K562 (cell line): ENCODE measurements around the gene EPHA2. TPM values are rescaled to one million over a fixed set of nuclear protein-coding genes. Genes with fewer than 3 reads are reported as not detected.

Experiments used
- ATAC-seq: fragments of 200-7000 bp; cut with Tn5 transposase; 3 replicates; pipeline ENCODE4 v1.9.1; 2020; ENCODE audit warnings: moderate library complexity
- BruUV-seq: library from RNA; stranded (reverse); fragments of 400-500 nt; replicated peaks from 2 replicates; lab custom pipeline; 2021; lab: Mats Ljungman, UMichigan
- CTCF ChIA-PET: fragments of 300-600 bp; formaldehyde crosslinking; extraction: SDS; loops from one replicate; lab custom pipeline; 2021; ENCODE audit warnings: low intra/inter-chr PET ratio; lab: Yijun Ruan, JAX
- POLR2A ChIA-PET: fragments of 300-600, 350-650 bp; sonication (Branson Sonifier 250); formaldehyde crosslinking; extraction: SDS; loops from one replicate; lab custom pipeline; 2021; ENCODE audit warnings: antibody characterized with exemption, inconsistent platforms; lab: Yijun Ruan, JAX
- DNase-seq, 4 experiments: peaks; one replicate each; pipeline versions ENCODE4 v3.0.0 to v3.0.0-alpha.2; 2011 to 2018; ENCODE audit warnings: low spot score in 3 of 4, mixed read lengths in 3 of 4; ENCODE audit errors: extremely low read depth in 1 of 4
- FAIRE-seq: peaks from 2 replicates; lab custom pipeline; 2011; peaks lifted over from hg19 to GRCh38; lab: Jason Lieb, UNC
- H2AFZ ChIP-seq: 2 replicates; pipeline ENCODE4 v1.6.0; 2011; ENCODE audit warnings: low read depth, low read length, control low read depth, inconsistent platforms
- H3K27ac ChIP-seq: fragments of 200-600 bp; 3 replicates; pipeline ENCODE4 v1.8.0; 2011; ENCODE audit warnings: low read depth, mild to moderate bottlenecking, control low read depth, inconsistent platforms, low read length, moderate library complexity, mixed read lengths; ENCODE audit errors: extremely low read depth
- H3K27me3 ChIP-seq, 2 experiments: fragments of 300-600 bp in 1 of 2; 2 replicates in 1 of 2; 3 replicates in 1 of 2; pipeline versions ENCODE4 v1.6.0 to v1.8.0; 2011; ENCODE audit warnings: inconsistent platforms in 2 of 2, low read length in 2 of 2, mild to moderate bottlenecking in 1 of 2, mixed read lengths in 1 of 2, moderate library complexity in 1 of 2; ENCODE audit not compliant: control insufficient read depth in 2 of 2, insufficient read depth in 2 of 2
- H3K36me3 ChIP-seq: fragments of 300-600 bp; 3 replicates; pipeline ENCODE4 v1.8.0; 2011; ENCODE audit warnings: mild to moderate bottlenecking, low read length, inconsistent platforms; ENCODE audit not compliant: control insufficient read depth, insufficient read depth
- H3K4me1 ChIP-seq, 2 experiments: fragments of 200-600 bp in 1 of 2; replicated peaks in 1 of 2; 2 replicates in 1 of 2; 3 replicates in 1 of 2; pipeline versions ENCODE4 v1.5.1 to v1.8.0; 2011; ENCODE audit warnings: inconsistent platforms in 2 of 2, low read length in 2 of 2, mild to moderate bottlenecking in 1 of 2, mixed read lengths in 1 of 2, moderate library complexity in 1 of 2; ENCODE audit not compliant: control insufficient read depth in 2 of 2, insufficient read depth in 2 of 2
- H3K4me2 ChIP-seq: 2 replicates; pipeline ENCODE4 v1.6.1; 2011; ENCODE audit warnings: low read length, control low read depth, inconsistent platforms, mixed read lengths; ENCODE audit not compliant: insufficient read depth
- H3K4me3 ChIP-seq: fragments of 200-600 bp; sonication (generic), shearing (Covaris generic); 2 replicates; pipeline ENCODE4 v1.5.1; 2016; ENCODE audit warnings: control low read depth, inconsistent platforms
- H3K79me2 ChIP-seq: fragments of 200-600 bp; 3 replicates; pipeline ENCODE4 v1.8.0; 2011; ENCODE audit warnings: low read length, inconsistent platforms; ENCODE audit not compliant: control insufficient read depth, insufficient read depth
- H3K9ac ChIP-seq, 2 experiments: 2 replicates each; pipeline versions ENCODE4 v1.6.0 to v1.6.1; 2011; ENCODE audit warnings: low read depth in 2 of 2, low read length in 2 of 2, control low read depth in 1 of 2, inconsistent platforms in 1 of 2, mild to moderate bottlenecking in 1 of 2, mixed read lengths in 1 of 2; ENCODE audit not compliant: insufficient read depth in 1 of 2
- H3K9me1 ChIP-seq: one replicate; pipeline ENCODE4 v1.6.0; 2011; ENCODE audit warnings: inconsistent platforms, mild to moderate bottlenecking, low read length, moderate library complexity; ENCODE audit not compliant: control insufficient read depth, insufficient read depth
- H3K9me3 ChIP-seq: replicated peaks from 2 replicates; pipeline ENCODE4 v1.5.1; 2011; ENCODE audit warnings: low read depth, low read length, inconsistent platforms; ENCODE audit not compliant: control insufficient read depth, insufficient read depth
- H4K20me1 ChIP-seq: replicated peaks from 2 replicates; pipeline ENCODE4 v1.6.1; 2011; ENCODE audit warnings: low read length, inconsistent platforms, mixed read lengths; ENCODE audit not compliant: control insufficient read depth, insufficient read depth
- ARID2 ChIP-seq: fragments of 450-650 bp; IDR thresholded peaks from 2 replicates; pipeline ENCODE4 v1.6.1; 2017; ENCODE audit warnings: antibody characterized with exemption, mild to moderate bottlenecking
- CHCHD3 ChIP-seq: fragments of 250-450 bp; sonication (Bioruptor Pico); IDR thresholded peaks from 2 replicates; pipeline ENCODE4 v2.1.2; 2022; ENCODE audit warnings: mild to moderate bottlenecking
- EP300 ChIP-seq: IDR thresholded peaks from 2 replicates; pipeline ENCODE4 v1.6.1; 2012; ENCODE audit warnings: low read length, improper control_type of control experiment
- ESRRB ChIP-seq: fragments of 250-450 bp; sonication (Bioruptor Pico); IDR thresholded peaks from 2 replicates; pipeline ENCODE4 v1.5.0; 2020; ENCODE audit warnings: mild to moderate bottlenecking, moderate library complexity, borderline replicate concordance
- FUS ChIP-seq: fragments of 200-400 bp; formaldehyde crosslinking; optimal IDR thresholded peaks from 2 replicates; pipeline ENCODE3; 2017; ENCODE audit warnings: low read depth, low read length
- MTA3 ChIP-seq: fragments of 450-650 bp; formaldehyde crosslinking; IDR thresholded peaks from 2 replicates; pipeline ENCODE4 v1.6.1; 2017; ENCODE audit warnings: mild to moderate bottlenecking, borderline replicate concordance
- NCOA6 ChIP-seq: fragments of 450-650 bp; IDR thresholded peaks from 2 replicates; pipeline ENCODE4 v1.6.1; 2017; ENCODE audit warnings: mild to moderate bottlenecking
- NELFE ChIP-seq: IDR thresholded peaks from 2 replicates; pipeline ENCODE4 v1.6.1; 2011; ENCODE audit warnings: mild to moderate bottlenecking; ENCODE audit not compliant: insufficient read depth, insufficient read length
- PHF8 ChIP-seq: fragments of 200-600 bp; sonication (generic); IDR thresholded peaks from 2 replicates; pipeline ENCODE4 v1.6.1; 2012; ENCODE audit warnings: mixed run types, mild to moderate bottlenecking, inconsistent platforms, low read length, moderate library complexity, borderline replicate concordance
- RAD21 ChIP-seq, 2 experiments: fragments of 250-450 bp in 1 of 2; fragments of 450-650 bp in 1 of 2; sonication (Bioruptor Pico) in 1 of 2; formaldehyde crosslinking in 1 of 2; IDR thresholded peaks in 1 of 2; conservative IDR thresholded peaks in 1 of 2; 2 replicates each; pipeline versions ENCODE4 v1.4.0 to v1.8.0; 2020 to 2022; ENCODE audit warnings: mild to moderate bottlenecking in 2 of 2, moderate library complexity in 1 of 2
- RBM15 ChIP-seq: fragments of 200-400 bp; formaldehyde crosslinking; IDR thresholded peaks from 2 replicates; pipeline ENCODE4 v1.6.1; 2018; ENCODE audit warnings: mild to moderate bottlenecking, low read length, moderate library complexity; ENCODE audit not compliant: insufficient read depth
- SIRT6 ChIP-seq: IDR thresholded peaks from one replicate; pipeline ENCODE4 v1.6.1; 2012; ENCODE audit warnings: low read depth, mild to moderate bottlenecking, control low read depth, inconsistent platforms, low read length, moderate library complexity
- ZNF311 ChIP-seq: fragments of 250-450 bp; sonication (Bioruptor Pico); IDR thresholded peaks from 2 replicates; pipeline ENCODE4 v1.4.0; 2020; ENCODE audit warnings: mild to moderate bottlenecking, moderate library complexity
- ZNF507 ChIP-seq: conservative IDR thresholded peaks from 2 replicates; pipeline ENCODE4 v1.6.1; 2017; ENCODE audit warnings: missing genetic modification characterization, missing compliant biosample characterization
- ZSCAN29 ChIP-seq: fragments of 450-650 bp; IDR thresholded peaks from 2 replicates; pipeline ENCODE4 v1.6.1; 2017
- WGBS: fragments of 100-300 bp; shearing (Covaris generic); methylation state at CpG from one replicate; pipeline ENCODE4 v1.1.6; 2016; ENCODE audit warnings: low coverage, mixed read lengths; ENCODE audit not compliant: insufficient coverage; ENCODE audit errors: missing lambda C conversion rate; 5-methylcytosine and 5-hydroxymethylcytosine counted together
- in situ Hi-C: fragments of 300-500 bp; cut with MboI; formaldehyde crosslinking; loops from 4 replicates; pipeline ENCODE4 v1.15.0; 2018; ENCODE audit warnings: inconsistent platforms, mixed read lengths
- intact Hi-C: fragments of 100-400 bp; cut with micrococcal nuclease; formaldehyde crosslinking; loops from 2 replicates; pipeline ENCODE4 v1.14.2; 2022
- polyA plus RNA-seq, 8 experiments: library from polyadenylated mRNA; depleted of rRNA in 4 of 8; stranded (reverse) in 5 of 8; unstranded in 3 of 8; fragments of >200 nt; fragmentation: Nextera tagmentation in 2 of 8; fragmentation: Illumina TruSeq in 1 of 8; extraction: Ambion mirVana in 2 of 8; extraction: Trizol in 1 of 8; gene quantifications; 2 replicates each; pipeline versions ENCODE4 v1.2.1 to v1.2.3, GENCODE V29; 2011 to 2014; ENCODE audit warnings: inconsistent platforms in 1 of 8, missing spikeins in 1 of 8
- total RNA-seq, 7 experiments: library from RNA; depleted of rRNA in 6 of 7; stranded (reverse); fragments of >200 nt in 6 of 7; fragmentation: Illumina TruSeq in 2 of 7; extraction: Trizol in 2 of 7; gene quantifications; 2 replicates each; pipeline versions ENCODE4 v1.2.1 to v1.2.3, GENCODE V29; 2011 to 2021; ENCODE audit warnings: low replicate concordance in 1 of 7
- TF ChIP-seq, protein P1 (sequence below): fragments of 250-450 bp; sonication (Bioruptor Pico); IDR thresholded peaks from 2 replicates; pipeline ENCODE4 v1.8.0; 2022; ENCODE audit warnings: inconsistent platforms, mild to moderate bottlenecking, moderate library complexity, borderline replicate concordance

EPHA2 gene
- total and polyA plus RNA-seq, 9 of the 15 experiments (the other 6 are each of a cell fraction or from before 2014, with no cell fraction given): 0.04 to 0.40 (median 0.07) TPM; not detected in 4

DNA sequence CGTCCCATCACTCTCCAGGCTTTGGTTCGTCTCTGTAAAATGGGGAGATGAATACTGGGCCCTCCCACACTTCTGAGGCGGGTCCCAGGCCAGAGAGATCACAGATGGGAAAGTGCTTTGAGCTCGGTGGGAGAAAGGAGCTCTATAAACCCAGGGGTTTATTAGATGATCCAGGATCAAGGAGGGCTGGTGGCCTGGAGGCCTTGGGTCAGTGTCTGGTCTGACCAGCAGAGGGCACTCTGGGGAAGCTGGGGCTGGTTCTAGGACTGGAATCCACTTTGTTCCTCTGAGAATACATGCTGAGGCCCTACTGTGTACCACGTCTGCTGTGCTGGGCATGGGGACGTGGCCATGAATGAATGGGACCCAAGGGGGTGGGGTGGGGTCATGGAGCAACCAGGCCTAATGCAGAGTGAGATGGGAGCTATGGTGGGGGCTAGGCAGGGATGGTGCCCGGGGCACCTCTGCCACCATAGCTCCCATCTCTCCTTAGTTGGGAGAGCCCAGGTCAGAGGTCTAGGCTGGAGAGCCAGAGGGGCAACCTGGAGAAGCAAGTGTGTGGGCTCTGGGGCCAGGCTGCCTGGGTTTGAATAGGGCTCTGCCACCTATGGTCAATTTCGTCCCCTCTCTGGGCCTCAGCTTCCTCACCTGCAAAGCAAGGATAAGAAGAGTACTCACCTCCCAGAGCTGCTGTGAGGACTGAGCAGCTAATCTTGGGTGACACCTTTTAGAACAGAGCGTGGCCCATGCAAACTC is 73.4 kb downstream of the EPHA2 start (continued):
- TF ChIP-seq CHCHD3 (CRISPR knock-in tag): no peak
- TF ChIP-seq ESRRB (CRISPR knock-in tag): no peak
- peak; percentile 97 for TF ChIP-seq ARID2
- TF ChIP-seq EP300: 0 out of 2 replicates have a peak, but pooled peaks have one; percentile 12
- TF ChIP-seq RAD21 (CRISPR knock-in tag; conservative IDR thresholded peaks at IDR 0.05 in 1 of 2, IDR thresholded peaks at IDR 0.05 in 1 of 2): peak; percentile 84 to 99
- TF ChIP-seq SIRT6: no peak

DNA sequence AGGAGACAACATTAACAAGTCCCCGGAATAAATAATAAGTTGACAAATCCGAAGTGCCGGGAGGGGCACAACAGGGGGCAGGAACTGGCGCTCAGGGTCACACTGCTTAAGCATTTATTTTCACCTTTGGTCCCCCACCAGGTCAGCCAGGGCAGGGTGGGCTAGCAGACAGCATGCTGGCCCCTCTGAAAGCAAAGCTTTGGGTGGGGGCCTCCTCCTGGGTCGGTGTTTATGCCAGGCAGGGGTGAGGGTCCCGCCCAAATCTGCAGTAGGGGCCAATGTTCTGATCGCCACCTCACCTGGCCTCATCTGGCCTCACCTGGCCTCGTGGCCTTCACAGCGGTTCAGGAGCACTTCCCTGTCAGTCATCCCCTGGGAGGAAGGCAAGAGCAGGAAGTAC is 74.2 kb downstream of the EPHA2 start:
- no peaks in the 10 kb centered on the region for H3K9me3 ChIP-seq
- H3K79me2 ChIP-seq: no peaks in the 10 kb centered on the region
- ChIA-PET CTCF (interaction anchor here (0.6 to 9.0 kb wide), 6 partner anchors 40 to 282 kb away, joined by 3 to 208 read pairs (median 4); no protein-coding TSS in a partner anchor), POLR2A (interaction anchor here (0.6 to 1.6 kb wide), 4 partner anchors 93 to 521 kb away, joined by 3 to 4 read pairs (median 4); no protein-coding TSS in a partner anchor)
- no peaks in the 10 kb centered on the region for H4K20me1 ChIP-seq
- H3K4me2 ChIP-seq: no peak overlapping the region
- TF ChIP-seq PHF8: no peak
- no peak for TF ChIP-seq ZNF311 (CRISPR knock-in tag)
- no peak for TF ChIP-seq NCOA6
- no peak for TF ChIP-seq MTA3
- TF ChIP-seq, protein P1, sequence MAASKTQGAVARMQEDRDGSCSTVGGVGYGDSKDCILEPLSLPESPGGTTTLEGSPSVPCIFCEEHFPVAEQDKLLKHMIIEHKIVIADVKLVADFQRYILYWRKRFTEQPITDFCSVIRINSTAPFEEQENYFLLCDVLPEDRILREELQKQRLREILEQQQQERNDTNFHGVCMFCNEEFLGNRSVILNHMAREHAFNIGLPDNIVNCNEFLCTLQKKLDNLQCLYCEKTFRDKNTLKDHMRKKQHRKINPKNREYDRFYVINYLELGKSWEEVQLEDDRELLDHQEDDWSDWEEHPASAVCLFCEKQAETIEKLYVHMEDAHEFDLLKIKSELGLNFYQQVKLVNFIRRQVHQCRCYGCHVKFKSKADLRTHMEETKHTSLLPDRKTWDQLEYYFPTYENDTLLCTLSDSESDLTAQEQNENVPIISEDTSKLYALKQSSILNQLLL (CRISPR knock-in tag): no peak
- no peak for TF ChIP-seq FUS
- no peak for TF ChIP-seq NELFE
- TF ChIP-seq ZNF507 (tag): no peak
- no peak for TF ChIP-seq RBM15
- no peak for TF ChIP-seq ZSCAN29
- H3K4me1 ChIP-seq: peaks cover 6 to 23% of the 10 kb centered on the region in 2 experiments; a peak in 4 of 5 replicates
- peak overlapping the region in 1 of 2 experiments; percentile 8; a peak in 1 of 4 replicates for H3K9ac ChIP-seq
- no peaks in the 10 kb centered on the region for H3K36me3 ChIP-seq
- H2AFZ ChIP-seq: no peak overlapping the region
- no peaks in the 10 kb centered on the region for H3K9me1 ChIP-seq
- no peak overlapping the region for H3K4me3 ChIP-seq
- ATAC-seq (no peak), FAIRE-seq (no peak), DNase-seq (no peak)
- in situ Hi-C loops (loop anchor here (5.0 kb wide), 3 partner anchors 106 to 281 kb away; no protein-coding TSS in a partner anchor), intact Hi-C loops (loop anchor here (1.0 to 5.0 kb wide), 4 partner anchors 71 to 286 kb away; partner anchors contain the start of gene SZRD1)
- no peak overlapping the region for H3K27ac ChIP-seq
- WGBS: 63% methylated on average over 9 of the region's 9 CpGs
- no TSS peak for BruUV-seq
- no peaks in the 10 kb centered on the region; a peak in 1 of 5 replicates for H3K27me3 ChIP-seq
